SK-N-SH (cell line): ENCODE measurements around the gene FTSJ1. TPM values are rescaled to one million over a fixed set of nuclear protein-coding genes. Genes with fewer than 3 reads are reported as not detected.

Source experiments
- CTCF ChIA-PET: fragments of 300-600, 350-600 bp; formaldehyde crosslinking; extraction: SDS; loops from one replicate; lab custom pipeline; 2021; lab: Yijun Ruan, JAX
- POLR2A ChIA-PET: fragments of 350-600 bp; sonication (Branson Sonifier 250); formaldehyde crosslinking; extraction: SDS; loops from one replicate; lab custom pipeline; 2020; ENCODE audit warnings: antibody characterized with exemption, inconsistent platforms; lab: Yijun Ruan, JAX
- DNase-seq: peaks from one replicate; pipeline ENCODE4 v3.0.0; 2012
- H2AFZ ChIP-seq: fragments of 200-600 bp; sonication (generic); 2 replicates; pipeline ENCODE4 v1.8.1; 2016; ENCODE audit warnings: antibody characterized with exemption, mild to moderate bottlenecking, low read depth
- H3F3A ChIP-seq: fragments of 200-600 bp; sonication (generic); replicated peaks from 2 replicates; pipeline ENCODE3; 2016; ENCODE audit warnings: antibody characterized with exemption, mild to moderate bottlenecking; ENCODE audit not compliant: insufficient read depth
- H3K27ac ChIP-seq, 2 experiments: fragments of 200-500 bp in 1 of 2; fragments of 200-600 bp in 1 of 2; sonication (Bioruptor generic) in 1 of 2; sonication (generic), shearing (Covaris generic) in 1 of 2; 2 replicates each; pipeline versions ENCODE4 v1.5.1 to v1.6.1; 2014 to 2016; ENCODE audit warnings: low read depth in 2 of 2, inconsistent platforms in 1 of 2, low read length in 1 of 2, mild to moderate bottlenecking in 1 of 2, mixed read lengths in 1 of 2
- H3K27me3 ChIP-seq: fragments of 200-600 bp; sonication (generic), shearing (Covaris generic); 2 replicates; pipeline ENCODE4 v1.6.1; 2016; ENCODE audit warnings: mixed run types; ENCODE audit not compliant: insufficient read depth
- H3K36me3 ChIP-seq, 2 experiments: fragments of 200-500 bp in 1 of 2; fragments of 200-600 bp in 1 of 2; sonication (Bioruptor generic) in 1 of 2; sonication (generic) in 1 of 2; replicated peaks in 1 of 2; 2 replicates each; pipeline versions ENCODE3 to v1.5.1; 2014 to 2016; ENCODE audit warnings: low read length in 1 of 2, mild to moderate bottlenecking in 1 of 2; ENCODE audit not compliant: insufficient read depth in 2 of 2, control insufficient read depth in 1 of 2
- H3K4me1 ChIP-seq, 2 experiments: fragments of 200-500 bp in 1 of 2; fragments of 200-600 bp in 1 of 2; sonication (Bioruptor generic) in 1 of 2; sonication (generic), shearing (Covaris generic) in 1 of 2; 2 replicates each; pipeline versions ENCODE4 v1.5.1 to v1.6.1; 2014 to 2016; ENCODE audit warnings: low read depth in 1 of 2, low read length in 1 of 2, mixed run types in 1 of 2; ENCODE audit not compliant: insufficient read depth in 2 of 2, control insufficient read depth in 1 of 2
- H3K4me2 ChIP-seq: fragments of 200-600 bp; sonication (generic), shearing (Covaris generic); 2 replicates; pipeline ENCODE4 v1.6.1; 2017; ENCODE audit warnings: mixed run types
- H3K4me3 ChIP-seq, 2 experiments: fragments of 200-500 bp in 1 of 2; fragments of 200-600 bp in 1 of 2; sonication (Bioruptor generic) in 1 of 2; sonication (generic), shearing (Covaris generic) in 1 of 2; 2 replicates each; pipeline versions ENCODE4 v1.5.1 to v1.8.1; 2014 to 2016; ENCODE audit warnings: low read depth in 2 of 2, inconsistent platforms in 1 of 2, low read length in 1 of 2, mild to moderate bottlenecking in 1 of 2, mixed read lengths in 1 of 2, moderate library complexity in 1 of 2
- H3K79me2 ChIP-seq: fragments of 200-600 bp; sonication (generic); 2 replicates; pipeline ENCODE4 v1.8.1; 2017; ENCODE audit warnings: mild to moderate bottlenecking; ENCODE audit not compliant: insufficient read depth
- H3K9ac ChIP-seq: fragments of 200-600 bp; sonication (generic); 2 replicates; pipeline ENCODE4 v1.6.1; 2017; ENCODE audit warnings: mixed run types
- H3K9me2 ChIP-seq: fragments of 200-600 bp; sonication (generic); 2 replicates; pipeline ENCODE4 v1.6.1; 2017; ENCODE audit warnings: mixed run types
- H3K9me3 ChIP-seq: fragments of 200-600 bp; sonication (generic); 2 replicates; pipeline ENCODE4 v1.6.1; 2017; ENCODE audit warnings: mixed run types, mild to moderate bottlenecking, moderate library complexity
- H4K20me1 ChIP-seq: fragments of 200-600 bp; sonication (generic); 2 replicates; pipeline ENCODE4 v1.6.1; 2017; ENCODE audit warnings: mild to moderate bottlenecking, mixed run types; ENCODE audit not compliant: insufficient read depth
- GATA2 ChIP-seq: sonication (generic); formaldehyde crosslinking; IDR thresholded peaks from 2 replicates; pipeline ENCODE4 v1.5.0; 2020; ENCODE audit warnings: mild to moderate bottlenecking, missing genetic modification reagents
- RAD21 ChIP-seq: IDR thresholded peaks from 2 replicates; pipeline ENCODE4 v1.6.1; 2012; ENCODE audit warnings: mild to moderate bottlenecking, low read length
- RXRA ChIP-seq: IDR thresholded peaks from 2 replicates; pipeline ENCODE4 v1.4.0; 2012; ENCODE audit warnings: low read depth, mild to moderate bottlenecking, borderline replicate concordance
- SIN3A ChIP-seq: IDR thresholded peaks from 2 replicates; pipeline ENCODE4 v1.6.1; 2012; ENCODE audit warnings: low read depth, mild to moderate bottlenecking, low read length, moderate library complexity, borderline replicate concordance
- SMC3 ChIP-seq: IDR thresholded peaks from 2 replicates; pipeline ENCODE4 v1.6.1; 2012; ENCODE audit warnings: low read depth, low read length, improper control_type of control experiment
- WGBS: methylation state at CpG from one replicate; pipeline ENCODE4 v1.1.6; 2017; ENCODE audit warnings: low lambda C conversion rate; 5-methylcytosine and 5-hydroxymethylcytosine counted together
- polyA plus RNA-seq, 3 experiments: library from polyadenylated mRNA; depleted of rRNA; stranded (reverse); fragments of >200 nt; gene quantifications; 2 replicates each; pipeline ENCODE4 v1.2.3, GENCODE V29; 2012
- TF ChIP-seq, protein P1 (sequence below): IDR thresholded peaks from 2 replicates; pipeline ENCODE4 v1.4.0; 2012; ENCODE audit warnings: low read depth
- TF ChIP-seq, protein P2 (sequence below): IDR thresholded peaks from 2 replicates; pipeline ENCODE4 v1.4.0; 2012; ENCODE audit warnings: low read depth, borderline replicate concordance
- TF ChIP-seq, protein P3 (sequence below): fragments of 200-600 bp; sonication (generic); IDR thresholded peaks from 2 replicates; pipeline ENCODE4 v1.6.1; 2017; ENCODE audit warnings: antibody characterized with exemption, mild to moderate bottlenecking, moderate library complexity
- TF ChIP-seq, protein P4 (sequence below): IDR thresholded peaks from 2 replicates; pipeline ENCODE4 v1.6.1; 2012; ENCODE audit warnings: mild to moderate bottlenecking, low read depth, low read length, moderate library complexity
- TF ChIP-seq, protein P5 (sequence below): IDR thresholded peaks from 2 replicates; pipeline ENCODE4 v1.4.0; 2012; ENCODE audit warnings: low read depth, borderline replicate concordance
- TF ChIP-seq, protein P6 (sequence below): IDR thresholded peaks from 2 replicates; pipeline ENCODE4; 2012

The FTSJ1 gene
- polyA plus RNA-seq, 1 of the 3 experiments (the other 2 are of a cell fraction): 34.1 TPM

DNA sequence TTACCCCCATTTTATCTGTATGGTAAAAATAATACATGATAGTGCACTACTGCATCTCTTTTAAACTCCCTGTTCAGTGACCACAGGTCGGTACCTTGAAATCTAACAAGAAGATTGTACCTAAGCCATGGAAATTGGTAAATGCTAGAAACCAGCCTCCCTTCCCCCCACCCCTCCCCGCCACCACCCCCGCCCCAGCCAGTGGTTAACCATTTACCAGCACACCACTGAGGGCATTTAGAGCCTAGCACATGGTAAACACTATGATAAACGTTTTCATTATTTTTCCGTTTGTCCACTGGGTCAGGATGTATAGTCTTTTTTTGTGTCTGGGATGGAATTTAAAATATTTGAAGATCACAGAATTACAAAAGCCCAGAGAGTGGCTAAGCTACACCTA, 703 bp upstream of the FTSJ1 start:
- peak overlapping the region; percentile 88 for H2AFZ ChIP-seq
- POLR2A ChIA-PET: no interaction called here
- peaks cover 3% of the 10 kb centered on the region; the same call in 1 of the 2 replicates for H4K20me1 ChIP-seq
- H3F3A ChIP-seq: no peaks in the 10 kb centered on the region
- peaks cover 0 to 4% of the 10 kb centered on the region in 2 experiments; a peak in 1 of 4 replicates for H3K4me1 ChIP-seq
- no peaks in the 10 kb centered on the region for H3K9me3 ChIP-seq
- no peaks in the 10 kb centered on the region for H3K36me3 ChIP-seq
- peak overlapping the region; percentile 70 to 82 for H3K4me3 ChIP-seq
- peaks cover 32% of the 10 kb centered on the region for H3K79me2 ChIP-seq
- H3K9ac ChIP-seq: peak overlapping the region; percentile 85
- peak overlapping the region; percentile 62 for H3K4me2 ChIP-seq
- peak; percentile 51 for DNase-seq
- peak overlapping the region; percentile 32 to 60; a peak in 3 of 4 replicates for H3K27ac ChIP-seq
- H3K27me3 ChIP-seq: no peaks in the 10 kb centered on the region; the same call in 1 of the 2 replicates
- no peaks in the 10 kb centered on the region for H3K9me2 ChIP-seq
- WGBS: 3% methylated on average over 5 of the region's 5 CpGs
- CTCF ChIA-PET: interaction anchor here (0.5 to 1.5 kb wide), 4 partner anchors 10 to 259 kb away, joined by 3 read pairs; no protein-coding TSS in a partner anchor
- no peak for TF ChIP-seq SMC3
- TF ChIP-seq SIN3A: no peak
- TF ChIP-seq, protein P1, sequence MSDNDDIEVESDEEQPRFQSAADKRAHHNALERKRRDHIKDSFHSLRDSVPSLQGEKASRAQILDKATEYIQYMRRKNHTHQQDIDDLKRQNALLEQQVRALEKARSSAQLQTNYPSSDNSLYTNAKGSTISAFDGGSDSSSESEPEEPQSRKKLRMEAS: no peak
- TF ChIP-seq RAD21: no peak
- no peak for TF ChIP-seq GATA2
- no peak for TF ChIP-seq RXRA
- TF ChIP-seq, protein P2, sequence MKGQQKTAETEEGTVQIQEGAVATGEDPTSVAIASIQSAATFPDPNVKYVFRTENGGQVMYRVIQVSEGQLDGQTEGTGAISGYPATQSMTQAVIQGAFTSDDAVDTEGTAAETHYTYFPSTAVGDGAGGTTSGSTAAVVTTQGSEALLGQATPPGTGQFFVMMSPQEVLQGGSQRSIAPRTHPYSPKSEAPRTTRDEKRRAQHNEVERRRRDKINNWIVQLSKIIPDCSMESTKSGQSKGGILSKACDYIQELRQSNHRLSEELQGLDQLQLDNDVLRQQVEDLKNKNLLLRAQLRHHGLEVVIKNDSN: no peak
- TF ChIP-seq, protein P3, sequence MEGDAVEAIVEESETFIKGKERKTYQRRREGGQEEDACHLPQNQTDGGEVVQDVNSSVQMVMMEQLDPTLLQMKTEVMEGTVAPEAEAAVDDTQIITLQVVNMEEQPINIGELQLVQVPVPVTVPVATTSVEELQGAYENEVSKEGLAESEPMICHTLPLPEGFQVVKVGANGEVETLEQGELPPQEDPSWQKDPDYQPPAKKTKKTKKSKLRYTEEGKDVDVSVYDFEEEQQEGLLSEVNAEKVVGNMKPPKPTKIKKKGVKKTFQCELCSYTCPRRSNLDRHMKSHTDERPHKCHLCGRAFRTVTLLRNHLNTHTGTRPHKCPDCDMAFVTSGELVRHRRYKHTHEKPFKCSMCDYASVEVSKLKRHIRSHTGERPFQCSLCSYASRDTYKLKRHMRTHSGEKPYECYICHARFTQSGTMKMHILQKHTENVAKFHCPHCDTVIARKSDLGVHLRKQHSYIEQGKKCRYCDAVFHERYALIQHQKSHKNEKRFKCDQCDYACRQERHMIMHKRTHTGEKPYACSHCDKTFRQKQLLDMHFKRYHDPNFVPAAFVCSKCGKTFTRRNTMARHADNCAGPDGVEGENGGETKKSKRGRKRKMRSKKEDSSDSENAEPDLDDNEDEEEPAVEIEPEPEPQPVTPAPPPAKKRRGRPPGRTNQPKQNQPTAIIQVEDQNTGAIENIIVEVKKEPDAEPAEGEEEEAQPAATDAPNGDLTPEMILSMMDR: no peak
- TF ChIP-seq, protein P4, sequence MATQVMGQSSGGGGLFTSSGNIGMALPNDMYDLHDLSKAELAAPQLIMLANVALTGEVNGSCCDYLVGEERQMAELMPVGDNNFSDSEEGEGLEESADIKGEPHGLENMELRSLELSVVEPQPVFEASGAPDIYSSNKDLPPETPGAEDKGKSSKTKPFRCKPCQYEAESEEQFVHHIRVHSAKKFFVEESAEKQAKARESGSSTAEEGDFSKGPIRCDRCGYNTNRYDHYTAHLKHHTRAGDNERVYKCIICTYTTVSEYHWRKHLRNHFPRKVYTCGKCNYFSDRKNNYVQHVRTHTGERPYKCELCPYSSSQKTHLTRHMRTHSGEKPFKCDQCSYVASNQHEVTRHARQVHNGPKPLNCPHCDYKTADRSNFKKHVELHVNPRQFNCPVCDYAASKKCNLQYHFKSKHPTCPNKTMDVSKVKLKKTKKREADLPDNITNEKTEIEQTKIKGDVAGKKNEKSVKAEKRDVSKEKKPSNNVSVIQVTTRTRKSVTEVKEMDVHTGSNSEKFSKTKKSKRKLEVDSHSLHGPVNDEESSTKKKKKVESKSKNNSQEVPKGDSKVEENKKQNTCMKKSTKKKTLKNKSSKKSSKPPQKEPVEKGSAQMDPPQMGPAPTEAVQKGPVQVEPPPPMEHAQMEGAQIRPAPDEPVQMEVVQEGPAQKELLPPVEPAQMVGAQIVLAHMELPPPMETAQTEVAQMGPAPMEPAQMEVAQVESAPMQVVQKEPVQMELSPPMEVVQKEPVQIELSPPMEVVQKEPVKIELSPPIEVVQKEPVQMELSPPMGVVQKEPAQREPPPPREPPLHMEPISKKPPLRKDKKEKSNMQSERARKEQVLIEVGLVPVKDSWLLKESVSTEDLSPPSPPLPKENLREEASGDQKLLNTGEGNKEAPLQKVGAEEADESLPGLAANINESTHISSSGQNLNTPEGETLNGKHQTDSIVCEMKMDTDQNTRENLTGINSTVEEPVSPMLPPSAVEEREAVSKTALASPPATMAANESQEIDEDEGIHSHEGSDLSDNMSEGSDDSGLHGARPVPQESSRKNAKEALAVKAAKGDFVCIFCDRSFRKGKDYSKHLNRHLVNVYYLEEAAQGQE: no peak

DNA sequence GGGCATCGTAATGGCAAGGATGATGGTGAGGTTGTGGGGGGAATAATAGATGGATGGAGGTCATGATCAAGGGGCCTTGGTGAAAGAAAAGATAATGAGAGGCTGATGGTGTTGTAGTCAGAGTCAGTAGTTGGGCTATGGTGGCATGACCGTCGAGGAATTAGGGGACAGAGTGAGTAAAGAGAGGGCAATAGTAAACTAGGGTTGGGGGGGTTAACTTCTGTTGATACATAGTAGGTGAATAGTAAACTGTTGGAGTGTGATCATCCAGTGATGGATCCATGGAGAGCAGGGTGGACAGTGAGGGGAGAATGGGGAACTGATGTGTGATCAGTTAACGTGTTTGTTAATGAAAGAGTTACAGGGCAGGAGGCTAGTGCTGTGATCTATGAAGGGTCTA, 920 bp downstream of the FTSJ1 start:
- H3F3A ChIP-seq: no peaks in the 10 kb centered on the region
- peaks cover 32% of the 10 kb centered on the region for H3K79me2 ChIP-seq
- CTCF ChIA-PET: no interaction called here
- POLR2A ChIA-PET: no interaction called here
- no peaks in the 10 kb centered on the region for H3K9me3 ChIP-seq
- no peak for DNase-seq
- H3K4me2 ChIP-seq: peak overlapping the region; percentile 62
- H3K4me3 ChIP-seq: peak overlapping the region; percentile 70 to 82
- H4K20me1 ChIP-seq: peaks cover 3% of the 10 kb centered on the region; the same call in 1 of the 2 replicates
- no peak overlapping the region for H2AFZ ChIP-seq
- no peaks in the 10 kb centered on the region for H3K9me2 ChIP-seq
- H3K9ac ChIP-seq: peak overlapping the region; percentile 85
- TF ChIP-seq SMC3: no peak
- TF ChIP-seq, protein P5, sequence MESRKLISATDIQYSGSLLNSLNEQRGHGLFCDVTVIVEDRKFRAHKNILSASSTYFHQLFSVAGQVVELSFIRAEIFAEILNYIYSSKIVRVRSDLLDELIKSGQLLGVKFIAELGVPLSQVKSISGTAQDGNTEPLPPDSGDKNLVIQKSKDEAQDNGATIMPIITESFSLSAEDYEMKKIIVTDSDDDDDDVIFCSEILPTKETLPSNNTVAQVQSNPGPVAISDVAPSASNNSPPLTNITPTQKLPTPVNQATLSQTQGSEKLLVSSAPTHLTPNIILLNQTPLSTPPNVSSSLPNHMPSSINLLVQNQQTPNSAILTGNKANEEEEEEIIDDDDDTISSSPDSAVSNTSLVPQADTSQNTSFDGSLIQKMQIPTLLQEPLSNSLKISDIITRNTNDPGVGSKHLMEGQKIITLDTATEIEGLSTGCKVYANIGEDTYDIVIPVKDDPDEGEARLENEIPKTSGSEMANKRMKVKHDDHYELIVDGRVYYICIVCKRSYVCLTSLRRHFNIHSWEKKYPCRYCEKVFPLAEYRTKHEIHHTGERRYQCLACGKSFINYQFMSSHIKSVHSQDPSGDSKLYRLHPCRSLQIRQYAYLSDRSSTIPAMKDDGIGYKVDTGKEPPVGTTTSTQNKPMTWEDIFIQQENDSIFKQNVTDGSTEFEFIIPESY: no peak
- TF ChIP-seq, protein P6, sequence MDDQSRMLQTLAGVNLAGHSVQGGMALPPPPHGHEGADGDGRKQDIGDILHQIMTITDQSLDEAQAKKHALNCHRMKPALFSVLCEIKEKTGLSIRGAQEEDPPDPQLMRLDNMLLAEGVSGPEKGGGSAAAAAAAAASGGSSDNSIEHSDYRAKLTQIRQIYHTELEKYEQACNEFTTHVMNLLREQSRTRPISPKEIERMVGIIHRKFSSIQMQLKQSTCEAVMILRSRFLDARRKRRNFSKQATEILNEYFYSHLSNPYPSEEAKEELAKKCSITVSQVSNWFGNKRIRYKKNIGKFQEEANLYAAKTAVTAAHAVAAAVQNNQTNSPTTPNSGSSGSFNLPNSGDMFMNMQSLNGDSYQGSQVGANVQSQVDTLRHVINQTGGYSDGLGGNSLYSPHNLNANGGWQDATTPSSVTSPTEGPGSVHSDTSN: no peak
- H3K27me3 ChIP-seq: no peaks in the 10 kb centered on the region; the same call in 1 of the 2 replicates
- H3K4me1 ChIP-seq: peaks cover 0 to 4% of the 10 kb centered on the region in 2 experiments; a peak in 1 of 4 replicates
- no peaks in the 10 kb centered on the region for H3K36me3 ChIP-seq
- H3K27ac ChIP-seq: no peak overlapping the region
- 42% methylated on average over 4 of the region's 4 CpGs for WGBS
